Measurements from ENCODE around the gene SMAP1. TPM values are rescaled to one million over a fixed set of nuclear protein-coding genes. Genes with fewer than 3 reads are reported as not detected.

Gene SMAP1
- total and polyA plus RNA-seq, 4 donors, result 32.5 to 67.8 (median 47.6) TPM

GRCh38 chr6:70900047-70900446 is 232.4 kb downstream of the SMAP1 start:
- no peaks in the 10 kb centered on the region for H3K36me3 ChIP-seq (ENCODE audit: control insufficient read depth, insufficient read depth, low read length)
- 54% methylated on average over 2 of the region's 2 CpGs for WGBS (ENCODE audit: insufficient coverage)
- DNase-seq (ENCODE audit: low read depth in 4 of 6, low spot score in 6 of 6), result no peak
- H3K27me3 ChIP-seq (ENCODE audit: control insufficient read depth, insufficient read depth, low read length), result no peaks in the 10 kb centered on the region
- H3K27ac ChIP-seq (ENCODE audit: low read depth, low read length), result no peak overlapping the region
- H3K9me3 ChIP-seq (ENCODE audit: control insufficient read depth, insufficient read depth, low read length), result no peaks in the 10 kb centered on the region
- no peak overlapping the region for H3K4me3 ChIP-seq (ENCODE audit: low read depth, low read length)
- H3K4me1 ChIP-seq (ENCODE audit: control insufficient read depth, insufficient read depth, low read length), result no peaks in the 10 kb centered on the region

- DNase-seq (ENCODE audit: low read depth in 4 of 6, low spot score in 6 of 6), result no peak
- no CpG with 5 or more reads among the region's 3 CpGs for WGBS (ENCODE audit: insufficient coverage)
These were observed 233.6 kb downstream of the SMAP1 start for GRCh38 chr6:70901324-70901723.

GRCh38 chr6:70903665-70904452 is 236.2 kb downstream of the SMAP1 start:
- H3K36me3 ChIP-seq (ENCODE audit: control insufficient read depth, insufficient read depth, low read length), result no peaks in the 10 kb centered on the region
- DNase-seq (ENCODE audit: low read depth in 4 of 6, low spot score in 6 of 6), result no peak
- H3K27me3 ChIP-seq (ENCODE audit: control insufficient read depth, insufficient read depth, low read length), result no peaks in the 10 kb centered on the region
- WGBS (ENCODE audit: insufficient coverage), result no CpG with 5 or more reads among the region's 2 CpGs
- H3K4me3 ChIP-seq (ENCODE audit: low read depth, low read length), result no peak overlapping the region
- no peak overlapping the region for H3K27ac ChIP-seq (ENCODE audit: low read depth, low read length)
- H3K9me3 ChIP-seq (ENCODE audit: control insufficient read depth, insufficient read depth, low read length), result no peaks in the 10 kb centered on the region
- H3K4me1 ChIP-seq (ENCODE audit: control insufficient read depth, insufficient read depth, low read length), result no peaks in the 10 kb centered on the region

More at GRCh38 chr6:70901324-70901723, 233.6 kb downstream of the SMAP1 start:
- Histone ChIP-seq H3K27ac (ENCODE audit: low read depth, low read length) (no peak overlapping the region), H3K9me3 (ENCODE audit: control insufficient read depth, insufficient read depth, low read length) (no peaks in the 10 kb centered on the region), H3K27me3 (ENCODE audit: control insufficient read depth, insufficient read depth, low read length) (no peaks in the 10 kb centered on the region), H3K4me3 (ENCODE audit: low read depth, low read length) (no peak overlapping the region), H3K4me1 (ENCODE audit: control insufficient read depth, insufficient read depth, low read length) (no peaks in the 10 kb centered on the region), H3K36me3 (ENCODE audit: control insufficient read depth, insufficient read depth, low read length) (no peaks in the 10 kb centered on the region)

- no CpG with 5 or more reads among the region's 1 CpG for WGBS (ENCODE audit: insufficient coverage)
- H3K9me3 ChIP-seq (ENCODE audit: control insufficient read depth, insufficient read depth, low read length), result no peaks in the 10 kb centered on the region
- H3K4me1 ChIP-seq (ENCODE audit: control insufficient read depth, insufficient read depth, low read length), result no peaks in the 10 kb centered on the region
- DNase-seq (ENCODE audit: low read depth in 4 of 6, low spot score in 6 of 6), result peak in 1 of 6 donors; percentile 27
- no peaks in the 10 kb centered on the region for H3K36me3 ChIP-seq (ENCODE audit: control insufficient read depth, insufficient read depth, low read length)
- H3K4me3 ChIP-seq (ENCODE audit: low read depth, low read length), result no peak overlapping the region
- H3K27me3 ChIP-seq (ENCODE audit: control insufficient read depth, insufficient read depth, low read length), result no peaks in the 10 kb centered on the region
- no peak overlapping the region for H3K27ac ChIP-seq (ENCODE audit: low read depth, low read length)
These were observed 238.1 kb downstream of the SMAP1 start for GRCh38 chr6:70905742-70906141.

Other genes starting within 250 kb of the SMAP1 start
- 10 to 100 TPM; 19.0 to 28.3 TPM for gene SDHAF4, start 101.0 kb upstream of the SMAP1 start, total RNA-seq
- gene SDHAF4, start 101.0 kb upstream of the SMAP1 start, polyA plus RNA-seq (ENCODE audit: insufficient read length in 2 of 2), result 10 to 100 TPM; 22.8 to 24.7 TPM